HG03039 (cell line): ENCODE data around the gene NDUFA8.
"Not testable (repeated sequence)": the region's sequence is repeated elsewhere in the genome, so short reads cannot be mapped to it uniquely, and the experiment has no call there.

Source experiments
- ATAC-seq: cut with Tn5 transposase; IDR thresholded peaks from one replicate; pipeline ENCODE4 v1.9.1; 2021; ENCODE audit warnings: mild to moderate bottlenecking, moderate library complexity; ENCODE audit not compliant: unreplicated experiment

The NDUFA8 gene

DNA sequence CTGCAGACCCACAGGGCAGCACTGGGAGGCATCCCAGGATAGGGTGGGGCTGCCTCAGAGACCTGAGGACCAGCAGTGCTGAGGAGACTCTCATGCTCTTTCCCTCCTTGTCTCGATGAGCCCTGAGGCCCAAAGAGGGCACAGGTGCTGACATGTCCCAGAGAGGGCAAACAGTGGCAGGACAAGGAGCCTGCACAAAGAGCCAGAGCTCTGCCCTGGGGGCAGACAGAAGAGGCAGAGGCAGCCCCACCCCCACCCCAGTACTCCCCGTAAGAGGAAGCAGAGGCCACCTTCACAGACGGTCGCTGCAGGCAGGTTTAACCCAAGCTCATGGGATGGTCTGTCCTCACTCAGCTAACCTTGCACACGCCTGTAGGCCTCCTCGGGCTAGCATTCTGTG is 37.1 kb downstream of the NDUFA8 start:
- no peak for ATAC-seq

GRCh38 chr9:122121931-122122330 is 37.6 kb downstream of the NDUFA8 start:
- no peak for ATAC-seq

- no peak for ATAC-seq
These were observed 38.2 kb downstream of the NDUFA8 start for GRCh38 chr9:122121391-122121790.

GRCh38 chr9:122120316-122121071 is 39.1 kb downstream of the NDUFA8 start:
- no peak for ATAC-seq

DNA sequence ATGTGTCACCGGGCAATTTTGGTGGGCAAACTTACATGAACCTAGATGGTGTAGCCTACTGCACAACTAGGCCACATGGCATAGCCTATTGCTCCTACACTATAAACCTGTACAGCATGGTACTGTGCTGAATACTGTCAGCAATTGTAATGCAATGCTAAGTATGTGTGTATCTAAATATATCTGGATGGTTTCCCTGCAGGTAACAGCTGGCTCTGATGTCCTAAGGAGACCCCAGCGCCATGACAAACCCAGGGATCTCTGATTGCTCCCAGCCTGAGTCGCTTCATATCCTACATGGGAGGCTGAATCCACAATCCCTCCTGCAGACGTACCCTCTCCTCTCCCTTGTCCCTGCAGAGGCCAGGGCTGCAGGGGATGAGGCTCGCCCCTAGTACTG is 39.9 kb downstream of the NDUFA8 start:
- ATAC-seq: no peak

DNA sequence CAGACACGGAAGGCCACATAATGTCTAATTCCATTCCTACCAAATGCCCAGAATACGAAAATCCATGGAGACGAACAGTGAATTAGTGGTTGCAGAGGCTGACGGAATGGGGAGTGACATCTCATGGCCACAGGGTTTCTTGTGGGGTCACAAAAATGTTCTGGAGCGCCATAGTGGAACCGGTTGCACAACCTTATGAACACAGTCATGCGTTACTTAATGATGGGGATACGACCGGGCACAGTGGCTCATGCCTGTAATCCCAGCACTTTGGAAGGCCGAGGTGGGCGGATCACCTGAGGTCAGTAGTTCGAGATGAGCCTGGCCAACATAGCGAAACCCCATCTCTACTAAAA is 40.4 kb downstream of the NDUFA8 start:
- no peak for ATAC-seq

DNA sequence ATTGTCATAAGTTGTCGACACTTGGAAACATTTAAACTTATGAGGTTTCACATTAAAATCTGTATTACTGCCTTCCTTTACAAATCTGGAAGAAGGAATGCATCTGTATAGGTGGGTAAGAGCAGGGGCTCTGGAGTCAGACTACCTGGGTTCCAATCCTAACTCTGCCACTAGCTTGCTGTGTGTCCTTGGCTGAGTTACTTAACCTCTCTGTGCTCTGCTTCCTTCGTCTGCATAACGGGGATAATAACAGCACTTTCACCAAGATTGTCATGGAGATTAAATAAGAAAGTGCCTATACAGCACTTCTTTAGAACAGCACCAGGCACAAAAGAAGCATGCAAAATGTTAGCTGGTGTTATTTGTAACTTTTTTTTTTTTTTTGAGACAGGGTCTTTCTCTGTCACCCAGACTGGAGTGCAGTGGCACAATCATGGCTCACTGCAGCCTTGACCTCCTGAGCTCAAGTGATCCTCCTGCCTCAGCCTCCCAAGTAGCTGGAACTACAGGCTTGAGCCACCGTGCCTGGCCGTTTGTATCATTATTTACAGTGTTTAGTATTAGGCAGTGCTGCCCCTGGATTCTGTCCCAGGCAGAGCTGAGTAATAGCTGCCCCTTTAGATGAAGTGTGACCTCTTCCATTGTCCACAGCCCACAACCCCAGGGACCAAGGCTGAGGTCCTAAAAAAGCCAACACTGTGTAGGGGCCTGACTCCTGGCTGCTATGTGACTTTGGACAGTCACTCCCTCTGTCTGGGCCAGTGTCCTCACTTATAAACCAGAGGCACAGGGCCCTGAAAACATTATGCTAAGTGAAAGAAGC is 41.0 kb downstream of the NDUFA8 start:
- no peak for ATAC-seq

GRCh38 chr9:122117241-122117640 is 42.3 kb downstream of the NDUFA8 start:
- ATAC-seq: not testable (repeated sequence)

- ATAC-seq: no peak
These were observed 43.0 kb downstream of the NDUFA8 start for GRCh38 chr9:122116448-122117173.

GRCh38 chr9:122116040-122116439 is 43.5 kb downstream of the NDUFA8 start:
- no peak for ATAC-seq

GRCh38 chr9:122115176-122116035 is 44.2 kb downstream of the NDUFA8 start:
- ATAC-seq: no peak

- ATAC-seq: no peak
These were observed 46.0 kb downstream of the NDUFA8 start for GRCh38 chr9:122113574-122113973.

- no peak for ATAC-seq
These were observed 47.3 kb downstream of the NDUFA8 start for GRCh38 chr9:122112238-122112637.

GRCh38 chr9:122111413-122112085 is 48.0 kb downstream of the NDUFA8 start:
- no peak for ATAC-seq

DNA sequence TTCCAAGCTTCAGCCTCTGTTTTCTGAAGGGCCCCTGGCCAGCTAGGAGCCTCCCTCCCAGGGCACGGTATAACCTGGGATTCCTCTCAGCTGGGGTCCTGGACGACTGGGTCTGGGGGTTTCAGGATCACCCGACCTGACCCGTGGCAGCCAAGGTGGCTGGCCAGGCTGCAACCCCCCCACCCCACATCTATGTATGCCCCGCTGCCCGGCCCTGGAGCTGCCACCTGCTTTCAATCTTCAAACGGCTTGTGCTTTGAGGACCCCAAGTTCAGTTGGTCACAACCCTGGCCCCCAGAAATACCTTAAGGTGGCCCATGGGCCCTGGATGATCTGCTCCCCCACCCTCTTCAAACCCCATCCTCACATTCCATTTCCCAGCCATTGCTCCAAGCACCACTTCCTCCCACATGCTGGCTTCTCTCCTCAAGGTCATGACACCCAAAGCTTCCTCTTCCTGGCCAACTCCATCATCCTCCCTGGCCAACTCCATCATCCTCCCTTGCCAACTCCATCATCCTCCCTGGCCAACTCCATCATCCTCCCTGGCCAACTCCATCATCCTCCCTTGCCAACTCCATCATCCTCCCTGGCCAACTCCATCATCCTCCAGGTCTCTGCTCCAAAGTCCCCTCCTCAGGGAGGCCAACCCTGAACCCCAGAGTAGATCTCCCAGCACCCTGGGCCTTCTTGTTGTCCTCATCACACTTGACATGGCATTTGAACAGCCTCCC is 49.3 kb downstream of the NDUFA8 start:
- ATAC-seq: no peak

- no peak for ATAC-seq
These were observed 50.4 kb downstream of the NDUFA8 start for GRCh38 chr9:122109035-122109813.

- ATAC-seq: no peak
These were observed 52.2 kb downstream of the NDUFA8 start for GRCh38 chr9:122107291-122107805.

DNA sequence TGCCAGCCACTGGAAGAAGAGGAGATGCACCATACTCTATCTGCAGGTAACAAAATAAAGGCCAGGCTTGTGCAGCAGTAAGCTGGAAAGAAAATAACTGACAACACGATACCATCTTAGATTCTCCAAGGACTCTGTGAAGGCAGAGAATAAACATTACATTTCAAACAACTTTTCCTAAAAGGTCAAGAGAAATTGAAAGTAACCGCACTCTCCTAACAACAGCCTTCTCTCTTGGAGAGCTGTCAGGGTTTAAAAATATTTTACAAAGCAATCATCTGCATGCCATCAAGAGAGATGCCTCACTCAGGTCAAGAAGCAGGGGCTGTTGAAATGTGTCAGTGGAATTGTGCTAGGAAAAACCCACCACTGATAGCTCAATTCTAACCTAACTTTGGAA is 53.0 kb downstream of the NDUFA8 start:
- no peak for ATAC-seq
